BE2C (cell line): ENCODE data around the gene NUB1.
"Not testable (repeated sequence)": the region's sequence is repeated elsewhere in the genome, so short reads cannot be mapped to it uniquely, and the experiment has no call there.

Experiments used
- DNase-seq: peaks from one replicate; pipeline ENCODE4 v3.0.0-alpha.2; 2020
- H3K27me3 ChIP-seq: fragments of 250-450 bp; sonication (Bioruptor Pico); 2 replicates; pipeline ENCODE4 v1.5.1; 2020; ENCODE audit warnings: mild to moderate bottlenecking
- H3K36me3 ChIP-seq: fragments of 250-450 bp; sonication (Bioruptor Pico); 2 replicates; pipeline ENCODE4 v1.5.1; 2020; ENCODE audit warnings: mild to moderate bottlenecking
- H3K4me1 ChIP-seq: fragments of 250-450 bp; sonication (Bioruptor Pico); 2 replicates; pipeline ENCODE4 v1.5.1; 2020
- H3K4me3 ChIP-seq: 2 replicates; pipeline ENCODE4 v1.5.1; 2011; ENCODE audit warnings: low read depth, low read length
- H3K9me3 ChIP-seq: fragments of 250-450 bp; sonication (Bioruptor Pico); 2 replicates; pipeline ENCODE4 v1.5.1; 2020
- CTCF ChIP-seq: IDR thresholded peaks from 2 replicates; pipeline ENCODE4 v1.5.1; 2012; ENCODE audit warnings: mild to moderate bottlenecking, low read depth, low read length

The NUB1 gene

GRCh38 chr7:151299940-151300645, 41.5 kb upstream of the NUB1 start:
- no peak overlapping the region for H3K4me3 ChIP-seq
- TF ChIP-seq CTCF: no peak
- peaks cover 5% of the 10 kb centered on the region; the same call in 1 of the 2 replicates for H3K9me3 ChIP-seq
- no peaks in the 10 kb centered on the region for H3K36me3 ChIP-seq
- peaks cover 27% of the 10 kb centered on the region for H3K27me3 ChIP-seq
- no peaks in the 10 kb centered on the region for H3K4me1 ChIP-seq
- no peak for DNase-seq

GRCh38 chr7:151301471-151302462, 39.8 kb upstream of the NUB1 start:
- H3K4me1 ChIP-seq: no peaks in the 10 kb centered on the region
- no peak for TF ChIP-seq CTCF
- H3K27me3 ChIP-seq: peaks cover 27% of the 10 kb centered on the region

GRCh38 chr7:151304251-151304650, 37.4 kb upstream of the NUB1 start:
- not testable (repeated sequence) for H3K36me3 ChIP-seq, DNase-seq, H3K4me1 ChIP-seq, H3K9me3 ChIP-seq, H3K4me3 ChIP-seq
- peaks cover 27% of the 10 kb centered on the region for H3K27me3 ChIP-seq

More at GRCh38 chr7:151301471-151302462, 39.8 kb upstream of the NUB1 start:
- peaks cover under 1% of the 10 kb centered on the region; the same call in 1 of the 2 replicates for H3K9me3 ChIP-seq
- no peak for DNase-seq
- H3K4me3 ChIP-seq: no peak overlapping the region
- no peaks in the 10 kb centered on the region for H3K36me3 ChIP-seq

GRCh38 chr7:151304856-151305255, 36.8 kb upstream of the NUB1 start:
- no peak for DNase-seq
- Histone ChIP-seq H3K4me1 (no peaks in the 10 kb centered on the region), H3K4me3 (no peak overlapping the region), H3K9me3 (no peaks in the 10 kb centered on the region), H3K36me3 (no peaks in the 10 kb centered on the region), H3K27me3 (peaks cover 27% of the 10 kb centered on the region)
- no peak for TF ChIP-seq CTCF

- TF ChIP-seq CTCF: no peak
- H3K4me3 ChIP-seq: no peak overlapping the region
- DNase-seq: no peak
- peaks cover 27% of the 10 kb centered on the region for H3K27me3 ChIP-seq
- H3K9me3 ChIP-seq: no peaks in the 10 kb centered on the region
- no peaks in the 10 kb centered on the region for H3K4me1 ChIP-seq
- no peaks in the 10 kb centered on the region for H3K36me3 ChIP-seq
These were observed 35.2 kb upstream of the NUB1 start for GRCh38 chr7:151306374-151306773.

- no peaks in the 10 kb centered on the region for H3K36me3 ChIP-seq
- TF ChIP-seq CTCF: no peak
- no peaks in the 10 kb centered on the region for H3K9me3 ChIP-seq
- DNase-seq: no peak
- H3K4me3 ChIP-seq: no peak overlapping the region
- H3K27me3 ChIP-seq: peaks cover 24% of the 10 kb centered on the region
- no peaks in the 10 kb centered on the region for H3K4me1 ChIP-seq
These were observed 34.8 kb upstream of the NUB1 start for GRCh38 chr7:151306860-151307259.
